Caki2 (cell line): ENCODE measurements around the gene ZFAND6. TPM values are rescaled to one million over a fixed set of nuclear protein-coding genes. Genes with fewer than 3 reads are reported as not detected.
"Not testable (repeated sequence)": the region's sequence is repeated elsewhere in the genome, so short reads cannot be mapped to it uniquely, and the experiment has no call there.

Experiments
- DNase-seq: peaks from one replicate; pipeline ENCODE4 v3.0.0-alpha.2; 2015; ENCODE audit warnings: low read depth
- in situ Hi-C: cut with HindIII; loops from 2 replicates; pipeline ENCODE4 v1.10.0; 2016; ENCODE audit warnings: low sequenced_read_pairs, low pct_unique_long_range_greater_than_20kb, mixed read lengths
- total RNA-seq: library from RNA; depleted of rRNA; stranded (reverse); fragments of >200 nt; shearing (Covaris generic); gene quantifications from 2 replicates; pipeline ENCODE4 v1.2.3, GENCODE V29; 2014; ENCODE audit warnings: low replicate concordance

ZFAND6 gene
- total RNA-seq, 1 experiment from 2014 or later, result 105 TPM

DNA sequence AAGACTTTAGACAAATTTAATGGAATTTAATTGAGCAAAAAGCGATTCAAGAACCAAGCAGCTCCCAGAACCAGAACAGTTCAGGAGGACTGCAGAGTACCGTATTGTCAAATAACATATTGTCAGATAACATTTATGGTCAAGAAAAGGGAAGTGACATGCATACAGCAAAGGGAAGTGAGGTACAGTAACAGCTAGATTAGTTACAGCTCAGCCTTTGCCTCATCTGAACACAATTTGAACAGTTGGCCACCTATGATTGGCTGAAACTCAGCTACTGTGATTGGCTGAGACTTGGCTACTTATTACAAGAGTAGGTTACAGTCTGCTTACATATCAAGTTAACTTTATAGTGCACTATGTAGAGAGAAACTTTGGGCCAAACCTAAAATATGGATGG is 21.9 kb downstream of the ZFAND6 start:
- in situ Hi-C loops, result no loop called here

GRCh38 chr15:80087104-80087503 is 27.6 kb downstream of the ZFAND6 start:
- DNase-seq, result peak; percentile 22
- in situ Hi-C loops, result no loop called here

More for the DNA sequence above, 21.9 kb downstream of the ZFAND6 start:
- no peak for DNase-seq

GRCh38 chr15:80090041-80090440 is 30.6 kb downstream of the ZFAND6 start:
- in situ Hi-C loops, result no loop called here
- DNase-seq, result no peak

GRCh38 chr15:80090879-80091503 is 31.5 kb downstream of the ZFAND6 start:
- DNase-seq, result no peak

GRCh38 chr15:80093854-80094418 is 34.5 kb downstream of the ZFAND6 start:
- in situ Hi-C loops, result no loop called here
- no peak for DNase-seq

More at GRCh38 chr15:80090879-80091503, 31.5 kb downstream of the ZFAND6 start:
- in situ Hi-C loops, result no loop called here

DNA sequence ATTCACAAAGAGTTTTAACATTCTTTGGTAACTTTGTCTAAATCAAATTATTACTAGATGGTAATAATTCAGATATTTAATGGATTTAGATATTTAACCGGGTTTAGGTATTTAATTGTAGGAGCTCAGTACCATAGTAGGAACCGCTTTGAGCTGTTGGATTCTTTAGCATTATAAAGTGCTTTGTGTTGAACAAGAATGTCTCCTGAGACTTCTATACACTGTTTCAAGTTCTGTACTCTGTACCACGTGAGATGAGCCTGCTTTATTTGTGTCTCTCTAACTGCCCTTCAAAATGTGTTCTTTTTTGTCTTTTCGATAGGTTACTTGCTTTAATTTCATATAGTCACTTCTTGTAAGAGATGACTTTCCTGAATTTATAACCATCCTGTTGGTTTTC is 36.0 kb downstream of the ZFAND6 start:
- DNase-seq, result no peak
- in situ Hi-C loops, result no loop called here

DNA sequence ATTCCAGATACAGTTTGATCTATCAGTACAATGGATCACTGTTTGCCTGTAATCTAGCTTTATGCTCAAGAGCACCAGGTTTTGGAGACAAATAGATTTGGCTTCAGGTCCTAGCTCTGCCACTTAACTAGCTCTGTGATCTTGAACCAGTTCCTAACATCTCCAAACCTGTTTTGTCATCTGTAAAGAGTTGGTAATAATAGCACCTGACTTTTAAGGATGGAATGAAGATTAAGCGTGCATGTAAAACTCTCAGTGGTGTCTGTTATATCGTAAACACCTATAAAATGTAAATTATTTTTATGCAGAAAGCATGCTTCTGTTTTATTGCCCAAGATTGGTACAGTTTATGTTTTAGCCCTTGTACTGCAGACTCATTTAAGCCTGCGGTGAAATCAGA is 36.5 kb downstream of the ZFAND6 start:
- in situ Hi-C loops, result no loop called here
- no peak for DNase-seq

GRCh38 chr15:80098341-80098740 is 38.9 kb downstream of the ZFAND6 start:
- in situ Hi-C loops, result no loop called here
- no peak for DNase-seq

DNA sequence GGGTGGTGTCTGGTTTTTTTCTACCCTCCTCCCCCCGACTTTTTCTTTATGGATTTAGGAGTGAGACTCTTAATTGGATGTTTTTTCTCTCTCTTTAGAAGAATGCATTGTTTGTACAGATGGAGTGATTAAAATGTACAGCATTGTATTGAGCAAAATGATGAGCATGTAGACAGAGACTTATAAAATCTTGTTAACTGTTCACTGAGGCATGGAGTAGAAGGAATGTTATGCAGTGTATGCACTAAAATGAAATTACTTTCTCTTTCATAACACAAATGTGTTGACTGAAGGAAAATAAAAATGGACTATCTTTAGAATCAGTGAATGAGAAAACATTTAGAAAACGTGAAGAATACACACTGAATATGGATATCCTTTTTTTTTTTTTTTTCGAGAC is 39.8 kb downstream of the ZFAND6 start:
- no peak for DNase-seq
- in situ Hi-C loops, result no loop called here

DNA sequence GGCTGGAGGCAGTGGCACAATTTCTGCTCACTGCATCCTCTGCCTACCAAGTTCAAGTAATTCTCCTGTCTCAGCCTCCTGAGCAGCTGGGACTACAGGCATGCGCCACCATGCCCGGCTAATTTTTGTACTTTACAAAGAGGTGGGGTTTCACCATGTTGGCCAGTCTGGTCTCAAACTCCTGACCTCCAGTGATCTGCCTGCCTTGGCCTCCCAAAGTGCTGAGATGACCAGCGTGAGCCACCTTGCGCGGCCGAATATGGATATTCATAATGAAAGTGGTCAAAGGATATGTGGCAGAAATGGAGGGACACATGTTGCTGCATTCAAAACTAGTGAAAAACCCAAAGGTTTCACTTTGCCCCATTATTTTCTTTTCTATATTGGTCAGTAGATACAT is 40.2 kb downstream of the ZFAND6 start:
- DNase-seq, in situ Hi-C loops: not testable (repeated sequence)

DNA sequence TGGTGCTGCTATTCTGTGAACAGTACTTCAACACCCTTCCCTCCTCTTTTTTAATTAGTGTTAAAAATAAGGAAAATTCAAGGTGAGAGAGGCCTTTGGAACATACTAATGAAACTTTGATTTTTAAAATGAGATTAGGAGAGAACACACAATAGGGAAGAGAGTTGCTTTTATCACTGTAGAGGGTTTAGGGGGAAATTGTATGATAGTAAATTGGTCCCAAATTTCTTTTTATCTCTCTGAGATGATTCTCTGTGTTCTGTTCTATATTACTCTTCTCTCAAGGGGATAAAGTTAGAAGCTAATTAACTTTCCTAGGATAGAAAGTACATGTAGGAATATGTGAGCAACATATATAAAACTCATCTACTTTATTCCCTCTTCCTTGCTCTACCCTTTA is 40.8 kb downstream of the ZFAND6 start:
- DNase-seq, result no peak
- in situ Hi-C loops, result no loop called here

GRCh38 chr15:80105193-80105592 is 45.7 kb downstream of the ZFAND6 start:
- in situ Hi-C loops, result no loop called here
- no peak for DNase-seq

DNA sequence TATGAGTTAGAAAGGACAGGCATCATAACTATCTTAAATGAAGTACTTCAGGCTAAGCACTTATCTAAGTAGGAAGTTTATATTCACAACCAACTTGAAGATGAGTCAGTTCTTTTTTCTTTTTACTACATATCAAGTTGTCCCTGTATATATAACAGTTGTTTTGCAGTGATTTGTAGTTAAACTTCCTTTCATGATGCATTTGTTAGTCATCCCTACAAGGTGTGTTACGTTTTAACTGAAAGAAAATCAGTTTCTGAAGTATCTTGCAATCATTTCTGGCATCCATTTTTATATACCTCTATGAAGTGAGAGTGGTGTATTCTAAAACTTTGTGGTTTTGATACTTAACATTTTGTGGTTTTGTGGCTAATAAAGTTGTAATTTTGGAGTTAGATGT is 46.1 kb downstream of the ZFAND6 start:
- DNase-seq, result peak; percentile 46

DNA sequence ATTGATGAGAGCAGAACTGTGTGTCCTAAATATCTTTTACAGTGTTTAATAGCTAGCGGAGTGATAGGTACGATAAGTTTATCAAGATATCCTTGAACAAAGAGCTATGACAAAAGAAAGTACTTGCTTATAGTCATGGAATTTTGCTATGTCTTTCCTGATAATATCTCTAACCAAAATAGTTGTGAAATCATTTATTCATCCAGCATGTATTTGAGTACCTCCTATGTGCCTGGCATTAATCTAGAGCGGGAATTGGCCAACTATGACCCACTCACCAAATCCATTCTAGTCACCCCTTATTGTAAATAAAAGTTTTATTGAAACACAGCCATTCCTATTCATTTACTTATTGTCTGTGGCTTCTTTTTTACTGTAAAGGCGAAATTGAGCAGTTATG is 46.6 kb downstream of the ZFAND6 start:
- DNase-seq, result no peak
- in situ Hi-C loops, result no loop called here

More for the DNA sequence above, 46.1 kb downstream of the ZFAND6 start:
- in situ Hi-C loops, result no loop called here

DNA sequence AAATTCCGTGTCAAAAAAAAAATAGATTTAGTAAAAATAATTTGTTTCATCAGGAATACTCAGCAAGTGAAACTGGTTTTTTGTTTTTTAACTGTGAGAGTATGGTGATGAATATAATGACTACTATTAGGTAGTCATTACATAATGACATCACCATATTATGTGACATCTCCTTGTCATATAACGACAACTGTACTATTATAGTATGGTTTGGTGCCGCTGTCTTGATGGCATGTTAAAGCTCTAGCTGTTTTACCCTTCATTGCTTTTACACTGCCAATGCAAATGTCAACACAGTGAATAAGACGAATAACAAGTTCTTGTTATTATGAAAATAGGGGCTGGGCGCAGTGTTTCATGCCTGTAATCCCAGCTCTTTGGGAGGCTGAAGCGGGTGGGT is 47.7 kb downstream of the ZFAND6 start:
- in situ Hi-C loops, result no loop called here
- no peak for DNase-seq

GRCh38 chr15:80107774-80108173 is 48.3 kb downstream of the ZFAND6 start:
- in situ Hi-C loops, result no loop called here

GRCh38 chr15:80109388-80109787 is 49.9 kb downstream of the ZFAND6 start:
- DNase-seq, result no peak
- in situ Hi-C loops, result no loop called here

More at GRCh38 chr15:80107774-80108173, 48.3 kb downstream of the ZFAND6 start:
- DNase-seq, result no peak

- in situ Hi-C loops, result no loop called here
- no peak for DNase-seq
Observed at GRCh38 chr15:80110920-80111319, 51.4 kb downstream of the ZFAND6 start.

- DNase-seq, result no peak
- in situ Hi-C loops, result no loop called here
Observed at GRCh38 chr15:80114114-80114513, 54.6 kb downstream of the ZFAND6 start.

DNA sequence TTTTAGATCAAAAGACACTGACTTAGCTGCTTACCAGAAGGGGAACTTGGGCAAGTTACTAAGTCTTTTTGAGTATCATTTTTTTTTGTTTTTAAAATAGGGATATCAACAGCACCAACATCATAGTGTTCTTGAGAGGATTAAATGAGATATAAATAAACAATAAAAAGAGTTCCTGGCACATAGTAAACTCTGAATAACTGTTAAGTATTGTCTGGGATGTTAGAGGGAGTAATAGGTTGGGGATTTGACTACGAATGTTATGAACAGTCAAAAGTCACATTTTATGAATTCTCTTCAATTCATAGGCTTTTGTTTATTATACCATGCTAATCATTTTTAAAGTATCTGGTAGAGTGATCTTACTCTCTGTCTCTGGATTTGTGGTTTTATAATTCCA is 55.5 kb downstream of the ZFAND6 start:
- DNase-seq, result no peak
- in situ Hi-C loops, result no loop called here
